Measurements from ENCODE around the gene ARVCF.

Gene ARVCF

DNA sequence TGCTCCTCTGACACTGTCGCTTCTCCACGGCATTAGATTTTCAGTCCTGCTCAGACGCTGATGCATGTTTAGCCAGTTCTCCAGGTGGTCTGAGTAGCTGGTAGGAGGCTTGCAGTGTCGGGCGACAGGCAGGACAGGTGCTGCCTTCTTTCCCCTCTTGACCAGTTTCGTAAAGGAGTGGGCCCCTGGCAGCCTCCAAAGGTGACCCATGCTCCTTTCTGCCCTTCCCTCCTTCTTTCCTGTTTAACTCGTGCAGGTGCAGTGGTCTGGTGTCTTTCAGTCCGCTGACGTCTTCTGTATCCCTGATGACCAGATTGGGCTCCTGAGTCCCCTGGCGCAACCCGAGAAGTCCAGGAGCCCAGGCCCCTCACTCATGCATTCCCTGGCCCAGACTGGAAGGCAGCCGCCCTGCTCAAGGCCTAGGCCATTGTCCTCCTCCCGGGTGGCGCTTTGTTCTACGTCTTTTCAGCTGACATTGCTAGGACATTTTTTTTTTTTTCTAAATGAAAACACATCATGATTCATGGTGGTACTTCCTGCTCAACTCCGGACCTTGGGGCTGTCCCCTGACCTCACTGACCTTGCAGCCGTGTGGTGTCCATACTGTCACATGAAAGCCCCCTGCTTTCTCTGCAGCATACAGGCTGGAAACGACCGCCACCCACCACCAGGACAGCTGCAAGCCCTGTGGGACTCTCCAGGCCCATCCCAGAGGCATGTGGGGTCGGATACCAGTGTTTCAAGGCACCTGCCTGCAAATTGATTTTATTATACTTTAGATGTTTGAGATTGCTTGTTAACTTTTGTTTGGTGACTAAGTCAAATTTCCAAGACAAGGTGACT, 49.5 kb downstream of the ARVCF start:
- no peak overlapping the region for H3K9ac ChIP-seq (ENCODE audit: low read depth, low read length)
- no peak overlapping the region for H3K4me3 ChIP-seq (ENCODE audit: low read depth, low read length)
- peaks cover 19% of the 10 kb centered on the region for H3K36me3 ChIP-seq (ENCODE audit: control insufficient read depth, insufficient read depth, low read length)
- H3K9me3 ChIP-seq (ENCODE audit: control insufficient read depth, insufficient read depth, low read length), result no peaks in the 10 kb centered on the region
- H3K27me3 ChIP-seq (ENCODE audit: control insufficient read depth, insufficient read depth, low read length), result no peaks in the 10 kb centered on the region
- peaks cover 3% of the 10 kb centered on the region for H3K4me1 ChIP-seq (ENCODE audit: control insufficient read depth, insufficient read depth, low read length)

- no peak overlapping the region for H3K9ac ChIP-seq (ENCODE audit: low read depth, low read length)
- no peak overlapping the region for H3K4me3 ChIP-seq (ENCODE audit: low read depth, low read length)
- H3K9me3 ChIP-seq (ENCODE audit: control insufficient read depth, insufficient read depth, low read length), result no peaks in the 10 kb centered on the region
- H3K27me3 ChIP-seq (ENCODE audit: control insufficient read depth, insufficient read depth, low read length), result no peaks in the 10 kb centered on the region
- H3K36me3 ChIP-seq (ENCODE audit: control insufficient read depth, insufficient read depth, low read length), result peaks cover 14% of the 10 kb centered on the region
- H3K4me1 ChIP-seq (ENCODE audit: control insufficient read depth, insufficient read depth, low read length), result peaks cover 3% of the 10 kb centered on the region
Observed at GRCh38 chr22:19965771-19966709, 50.6 kb downstream of the ARVCF start.

DNA sequence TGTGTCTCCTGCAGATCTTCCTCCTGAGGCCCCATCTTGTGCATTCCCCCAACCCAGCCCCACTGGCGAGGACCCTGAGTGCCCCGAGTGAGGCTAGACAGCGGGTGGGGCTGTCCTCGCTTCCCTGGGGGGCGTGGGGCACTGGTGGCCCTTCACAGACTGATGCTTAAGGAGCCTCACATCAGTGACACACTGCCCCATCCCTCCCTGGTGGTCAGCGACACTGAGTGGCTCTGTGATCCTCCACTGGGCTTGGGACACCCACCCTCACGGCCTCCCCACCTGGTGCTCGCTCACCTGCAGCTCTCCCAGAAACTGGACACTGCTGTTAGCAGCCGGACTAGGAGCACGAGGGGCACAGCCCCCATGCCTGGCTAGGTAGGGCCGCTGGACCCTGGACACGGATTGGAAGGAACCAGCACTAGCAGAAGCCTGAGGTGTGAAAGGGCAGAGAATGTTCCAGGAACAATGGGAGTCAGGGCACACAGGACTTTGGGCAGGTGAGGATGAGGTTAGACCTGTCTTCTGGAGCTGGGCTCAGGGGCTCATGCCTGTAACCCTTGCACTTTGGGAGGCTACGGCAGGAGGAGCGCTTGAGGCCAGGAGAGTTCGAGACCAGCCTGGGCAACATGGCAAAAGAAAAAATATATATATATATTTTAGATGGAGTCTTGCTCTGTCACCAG, 51.8 kb downstream of the ARVCF start:
- Histone ChIP-seq H3K4me3 (ENCODE audit: low read depth, low read length) (no peak overlapping the region), H3K27me3 (ENCODE audit: control insufficient read depth, insufficient read depth, low read length) (no peaks in the 10 kb centered on the region), H3K9me3 (ENCODE audit: control insufficient read depth, insufficient read depth, low read length) (no peaks in the 10 kb centered on the region), H3K4me1 (ENCODE audit: control insufficient read depth, insufficient read depth, low read length) (peaks cover 5% of the 10 kb centered on the region), H3K36me3 (ENCODE audit: control insufficient read depth, insufficient read depth, low read length) (peaks cover 6% of the 10 kb centered on the region), H3K9ac (ENCODE audit: low read depth, low read length) (no peak overlapping the region)

DNA sequence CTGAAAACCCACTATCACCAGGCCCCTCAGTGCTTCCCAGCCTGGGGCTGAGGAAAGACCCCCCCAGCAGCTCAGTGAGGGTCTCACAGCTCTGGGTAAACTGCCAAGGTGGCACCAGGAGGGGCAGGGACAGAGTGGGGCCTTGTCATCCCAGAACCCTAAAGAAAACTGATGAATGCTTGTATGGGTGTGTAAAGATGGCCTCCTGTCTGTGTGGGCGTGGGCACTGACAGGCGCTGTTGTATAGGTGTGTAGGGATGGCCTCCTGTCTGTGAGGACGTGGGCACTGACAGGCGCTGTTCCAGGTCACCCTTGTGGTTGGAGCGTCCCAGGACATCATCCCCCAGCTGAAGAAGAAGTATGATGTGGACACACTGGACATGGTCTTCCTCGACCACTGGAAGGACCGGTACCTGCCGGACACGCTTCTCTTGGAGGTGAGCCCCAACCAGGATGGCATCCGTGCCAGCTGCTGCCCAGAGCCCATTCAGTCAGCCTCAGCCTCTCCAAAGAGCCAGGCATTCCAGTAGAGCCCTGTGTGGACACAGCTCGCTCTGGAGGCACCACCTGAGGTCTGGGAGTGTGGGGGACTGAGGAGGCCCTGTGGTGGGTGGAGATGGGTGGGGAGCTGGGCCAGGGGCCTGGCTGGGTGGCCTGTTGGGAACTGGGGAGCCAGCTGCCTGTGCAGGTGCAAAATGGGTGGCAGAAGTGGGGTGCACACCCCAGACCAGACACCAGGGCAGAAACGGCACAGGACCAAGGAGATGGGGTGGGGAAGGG, 52.6 kb downstream of the ARVCF start:
- Histone ChIP-seq H3K36me3 (ENCODE audit: control insufficient read depth, insufficient read depth, low read length) (peaks cover 3% of the 10 kb centered on the region), H3K9me3 (ENCODE audit: control insufficient read depth, insufficient read depth, low read length) (no peaks in the 10 kb centered on the region), H3K27me3 (ENCODE audit: control insufficient read depth, insufficient read depth, low read length) (no peaks in the 10 kb centered on the region), H3K4me1 (ENCODE audit: control insufficient read depth, insufficient read depth, low read length) (peaks cover 5% of the 10 kb centered on the region), H3K4me3 (ENCODE audit: low read depth, low read length) (no peak overlapping the region), H3K9ac (ENCODE audit: low read depth, low read length) (no peak overlapping the region)

DNA sequence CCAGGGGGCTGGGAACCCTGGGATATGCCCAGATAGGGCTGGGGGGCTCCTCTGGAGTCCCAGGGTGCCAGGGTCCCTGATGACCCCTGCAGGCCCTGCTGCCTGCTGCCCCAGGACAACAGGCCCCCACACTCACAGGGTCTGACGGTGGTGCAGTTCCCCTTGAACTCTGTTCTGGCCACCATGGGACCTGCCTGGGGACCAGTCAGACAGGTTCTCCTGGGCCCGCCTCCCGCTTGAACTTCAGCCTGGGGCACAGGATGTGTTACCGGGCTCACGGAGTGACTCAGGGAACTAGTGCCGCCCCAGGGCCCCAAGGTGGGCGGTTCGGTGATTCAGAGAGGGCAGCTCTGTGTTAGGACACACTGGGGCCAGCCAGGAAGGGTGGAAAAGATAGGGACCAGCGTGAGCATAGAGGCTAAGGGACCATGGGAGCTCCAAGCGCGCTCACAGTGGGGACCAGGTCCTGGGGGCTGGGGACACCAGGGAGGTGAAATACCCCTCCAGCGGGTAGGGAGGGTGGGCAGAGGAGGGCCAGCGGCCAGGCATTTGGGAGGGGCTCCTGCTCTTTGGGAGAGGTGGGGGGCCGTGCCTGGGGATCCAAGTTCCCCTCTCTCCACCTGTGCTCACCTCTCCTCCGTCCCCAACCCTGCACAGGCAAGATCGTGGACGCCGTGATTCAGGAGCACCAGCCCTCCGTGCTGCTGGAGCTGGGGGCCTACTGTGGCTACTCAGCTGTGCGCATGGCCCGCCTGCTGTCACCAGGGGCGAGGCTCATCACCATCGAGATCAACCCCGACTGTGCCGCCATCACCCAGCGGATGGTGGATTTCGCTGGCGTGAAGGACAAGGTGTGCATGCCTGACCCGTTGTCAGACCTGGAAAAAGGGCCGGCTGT, 53.5 kb downstream of the ARVCF start:
- Histone ChIP-seq H3K4me3 (ENCODE audit: low read depth, low read length) (no peak overlapping the region), H3K9me3 (ENCODE audit: control insufficient read depth, insufficient read depth, low read length) (no peaks in the 10 kb centered on the region), H3K9ac (ENCODE audit: low read depth, low read length) (no peak overlapping the region), H3K36me3 (ENCODE audit: control insufficient read depth, insufficient read depth, low read length) (no peaks in the 10 kb centered on the region), H3K4me1 (ENCODE audit: control insufficient read depth, insufficient read depth, low read length) (peaks cover 5% of the 10 kb centered on the region), H3K27me3 (ENCODE audit: control insufficient read depth, insufficient read depth, low read length) (no peaks in the 10 kb centered on the region)

GRCh38 chr22:19962246-19962908, 54.2 kb downstream of the ARVCF start:
- Histone ChIP-seq H3K36me3 (ENCODE audit: control insufficient read depth, insufficient read depth, low read length) (no peaks in the 10 kb centered on the region), H3K9ac (ENCODE audit: low read depth, low read length) (no peak overlapping the region), H3K4me3 (ENCODE audit: low read depth, low read length) (no peak overlapping the region), H3K27me3 (ENCODE audit: control insufficient read depth, insufficient read depth, low read length) (no peaks in the 10 kb centered on the region), H3K9me3 (ENCODE audit: control insufficient read depth, insufficient read depth, low read length) (no peaks in the 10 kb centered on the region), H3K4me1 (ENCODE audit: control insufficient read depth, insufficient read depth, low read length) (peaks cover 5% of the 10 kb centered on the region)

- H3K9ac ChIP-seq (ENCODE audit: low read depth, low read length), result no peak overlapping the region
- H3K4me1 ChIP-seq (ENCODE audit: control insufficient read depth, insufficient read depth, low read length), result peaks cover 5% of the 10 kb centered on the region
- no peaks in the 10 kb centered on the region for H3K27me3 ChIP-seq (ENCODE audit: control insufficient read depth, insufficient read depth, low read length)
- no peak overlapping the region for H3K4me3 ChIP-seq (ENCODE audit: low read depth, low read length)
- no peaks in the 10 kb centered on the region for H3K9me3 ChIP-seq (ENCODE audit: control insufficient read depth, insufficient read depth, low read length)
- no peaks in the 10 kb centered on the region for H3K36me3 ChIP-seq (ENCODE audit: control insufficient read depth, insufficient read depth, low read length)
Observed at GRCh38 chr22:19961868-19962245, 54.8 kb downstream of the ARVCF start.

DNA sequence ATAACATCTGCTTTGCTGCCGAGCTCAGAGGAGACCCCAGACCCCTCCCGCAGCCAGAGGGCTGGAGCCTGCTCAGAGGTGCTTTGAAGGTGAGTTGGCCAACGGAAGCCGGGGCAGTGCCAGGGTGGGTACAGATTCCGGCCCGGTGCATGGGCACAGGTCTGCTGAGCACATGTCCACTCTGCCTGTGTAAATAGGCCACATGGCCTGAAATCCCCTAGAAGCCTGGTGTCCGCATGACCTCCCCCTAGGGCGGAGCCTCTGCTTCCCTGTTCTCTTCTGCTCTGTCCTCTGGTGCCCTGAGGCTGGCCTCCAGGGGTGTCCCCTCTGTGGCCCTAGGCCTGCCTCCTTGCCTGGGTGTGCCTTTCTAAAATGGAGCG, 55.4 kb downstream of the ARVCF start:
- no peaks in the 10 kb centered on the region for H3K27me3 ChIP-seq (ENCODE audit: control insufficient read depth, insufficient read depth, low read length)
- no peaks in the 10 kb centered on the region for H3K36me3 ChIP-seq (ENCODE audit: control insufficient read depth, insufficient read depth, low read length)
- H3K9ac ChIP-seq (ENCODE audit: low read depth, low read length), result no peak overlapping the region
- H3K4me3 ChIP-seq (ENCODE audit: low read depth, low read length), result no peak overlapping the region
- H3K4me1 ChIP-seq (ENCODE audit: control insufficient read depth, insufficient read depth, low read length), result peaks cover 5% of the 10 kb centered on the region
- H3K9me3 ChIP-seq (ENCODE audit: control insufficient read depth, insufficient read depth, low read length), result no peaks in the 10 kb centered on the region

- H3K4me1 ChIP-seq (ENCODE audit: control insufficient read depth, insufficient read depth, low read length), result peaks cover 5% of the 10 kb centered on the region
- no peaks in the 10 kb centered on the region for H3K36me3 ChIP-seq (ENCODE audit: control insufficient read depth, insufficient read depth, low read length)
- H3K27me3 ChIP-seq (ENCODE audit: control insufficient read depth, insufficient read depth, low read length), result no peaks in the 10 kb centered on the region
- H3K4me3 ChIP-seq (ENCODE audit: low read depth, low read length), result no peak overlapping the region
- H3K9ac ChIP-seq (ENCODE audit: low read depth, low read length), result no peak overlapping the region
- no peaks in the 10 kb centered on the region for H3K9me3 ChIP-seq (ENCODE audit: control insufficient read depth, insufficient read depth, low read length)
Observed at GRCh38 chr22:19960491-19961200, 56.0 kb downstream of the ARVCF start.
